Cardiac septum (tissue), 1 donor: ENCODE data around the gene CA10. TPM values are rescaled to one million over a fixed set of nuclear protein-coding genes. Genes with fewer than 3 reads are reported as not detected.

Experiments
- DNase-seq: peaks from one replicate; pipeline ENCODE4 v3.0.0-alpha.2; 2020; ENCODE audit warnings: low spot score
- intact Hi-C: fragments of 100-400 bp; cut with DNase I; formaldehyde crosslinking; loops from one replicate; pipeline ENCODE4 v1.14.0; 2022
- total RNA-seq: library from RNA; stranded (reverse); fragmentation: NEBNext Ultra II Directional; extraction: Animal tissue kit (Norgen Biotek cat#: 25700); gene quantifications from one replicate; pipeline ENCODE4 v1.2.1, GENCODE V29; 2021
- donor health status: DM: no; HTN: no; CAD: no.

The CA10 gene
- total RNA-seq, 1 donor from 2014 or later: not detected

DNA sequence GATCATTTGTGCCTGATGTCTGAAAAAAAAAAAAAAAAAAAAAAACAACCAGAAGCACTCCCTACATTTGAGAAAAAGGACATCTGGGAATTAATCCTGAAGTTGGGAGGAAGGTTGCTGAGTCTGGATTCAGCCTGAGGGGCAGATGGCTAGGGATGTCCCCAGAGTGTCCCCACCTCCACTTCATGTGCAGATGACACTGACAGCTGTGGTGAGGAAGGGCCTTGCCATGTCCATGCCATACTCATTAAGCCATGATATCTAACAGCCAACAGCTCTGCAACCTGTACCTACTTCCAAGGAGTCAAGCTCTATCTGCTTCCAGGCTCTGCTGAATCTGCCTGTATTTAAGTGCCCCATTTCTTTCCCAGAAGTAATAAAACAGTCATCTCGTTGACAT, 356.0 kb downstream of the CA10 start:
- intact Hi-C loops: no loop called here
- DNase-seq: no peak

DNA sequence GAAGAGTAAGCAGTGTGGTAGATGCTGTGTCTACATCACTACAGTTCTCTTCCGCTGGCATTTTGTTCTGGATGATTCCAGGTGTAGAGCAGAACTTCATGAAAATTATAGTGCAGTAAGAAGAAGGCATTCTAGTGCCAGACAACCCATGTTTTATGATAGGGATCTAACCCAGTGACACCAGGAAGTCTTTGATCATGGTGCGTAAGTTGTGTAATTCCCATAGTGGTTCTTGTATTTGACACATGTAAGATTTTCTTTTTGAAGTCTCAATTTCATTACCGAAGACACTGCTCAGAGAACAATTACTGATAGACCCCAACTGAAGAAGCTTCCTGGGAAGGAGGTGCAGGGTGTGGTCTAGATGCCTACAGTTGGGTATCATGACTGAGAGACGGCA, 356.9 kb downstream of the CA10 start:
- intact Hi-C loops: no loop called here
- DNase-seq: no peak

- intact Hi-C loops: no loop called here
- DNase-seq: no peak
Measured at GRCh38 chr17:51799981-51800380, 358.5 kb downstream of the CA10 start.

GRCh38 chr17:51799240-51799639, 359.3 kb downstream of the CA10 start:
- intact Hi-C loops: no loop called here
- no peak for DNase-seq

DNA sequence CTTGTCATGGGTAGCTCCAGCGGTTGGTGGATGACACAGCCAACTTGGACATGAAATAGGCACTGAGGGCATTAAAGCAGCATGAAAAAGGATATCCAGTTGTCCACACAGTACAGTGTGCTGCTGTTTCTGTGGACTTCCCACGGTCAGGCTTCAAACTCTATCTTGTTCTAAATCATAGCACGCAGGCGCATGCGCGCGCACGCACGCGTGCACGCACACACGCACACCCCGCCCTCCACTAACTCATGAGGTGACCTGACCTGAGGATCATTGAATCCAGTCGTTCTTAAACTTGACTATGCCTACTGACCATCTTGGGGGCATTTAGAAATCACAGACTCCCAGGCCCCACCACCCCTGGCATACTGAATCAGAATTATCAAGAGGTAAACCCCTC, 361.4 kb downstream of the CA10 start:
- intact Hi-C loops: no loop called here
- DNase-seq: no peak

- DNase-seq: no peak
- intact Hi-C loops: no loop called here
Measured at GRCh38 chr17:51796026-51796425, 362.5 kb downstream of the CA10 start.

DNA sequence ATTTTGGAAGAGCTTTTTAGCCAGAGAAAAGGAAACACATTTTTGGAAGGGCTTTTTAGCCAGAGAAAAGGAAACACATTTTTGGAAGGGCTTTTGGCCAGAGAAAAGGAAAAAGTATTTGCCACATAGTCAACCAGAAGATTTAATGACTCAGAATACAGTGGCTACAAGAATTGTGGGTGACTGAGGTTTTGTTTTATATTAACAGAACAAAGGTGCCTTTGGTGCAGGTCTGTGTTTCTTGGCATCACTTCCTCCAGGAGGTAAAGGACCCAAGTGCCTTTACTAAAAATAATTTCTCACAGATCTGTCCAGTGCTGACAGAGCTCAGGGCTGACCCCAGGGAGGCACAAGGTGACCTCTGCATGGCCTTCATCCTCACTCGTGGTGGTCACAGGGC, 363.1 kb downstream of the CA10 start:
- no peak for DNase-seq
- intact Hi-C loops: no loop called here

DNA sequence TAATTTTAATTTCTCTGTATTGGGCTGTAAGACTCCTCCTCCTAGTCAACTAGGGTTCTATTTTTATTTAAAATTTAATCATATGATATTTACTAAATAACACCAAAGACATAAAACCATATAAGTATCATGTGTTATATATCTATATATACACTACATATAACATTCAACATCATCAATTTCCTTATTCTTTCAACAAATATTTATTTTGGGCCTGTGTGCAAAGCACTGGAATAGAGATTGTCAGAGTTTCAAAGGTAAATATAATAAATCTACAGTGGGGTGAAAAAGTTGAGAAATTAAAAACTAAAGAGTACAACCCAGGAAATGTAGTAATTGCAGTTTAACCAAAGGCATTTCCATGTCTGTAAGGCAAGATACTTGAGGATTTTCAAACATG, 364.0 kb downstream of the CA10 start:
- intact Hi-C loops: no loop called here
- DNase-seq: no peak

DNA sequence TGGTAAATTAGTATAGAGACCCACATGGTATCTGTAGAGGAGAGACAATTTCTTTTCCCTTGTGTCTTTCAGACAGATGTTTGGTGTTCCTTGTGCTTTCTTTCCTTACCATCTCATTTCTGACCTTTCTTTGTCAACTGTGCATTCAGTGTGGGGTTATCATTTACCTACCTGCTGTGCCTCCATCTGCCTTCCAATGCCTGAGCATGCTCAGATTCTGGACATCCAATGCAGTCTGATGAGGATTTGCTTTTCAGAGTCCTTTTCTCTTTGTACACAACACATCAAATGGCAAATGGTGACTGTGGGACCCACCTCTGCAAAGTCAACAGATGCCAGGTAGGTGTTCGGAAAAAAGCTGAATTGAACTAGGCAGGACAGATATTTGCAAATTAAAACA, 364.8 kb downstream of the CA10 start:
- intact Hi-C loops: no loop called here

DNA sequence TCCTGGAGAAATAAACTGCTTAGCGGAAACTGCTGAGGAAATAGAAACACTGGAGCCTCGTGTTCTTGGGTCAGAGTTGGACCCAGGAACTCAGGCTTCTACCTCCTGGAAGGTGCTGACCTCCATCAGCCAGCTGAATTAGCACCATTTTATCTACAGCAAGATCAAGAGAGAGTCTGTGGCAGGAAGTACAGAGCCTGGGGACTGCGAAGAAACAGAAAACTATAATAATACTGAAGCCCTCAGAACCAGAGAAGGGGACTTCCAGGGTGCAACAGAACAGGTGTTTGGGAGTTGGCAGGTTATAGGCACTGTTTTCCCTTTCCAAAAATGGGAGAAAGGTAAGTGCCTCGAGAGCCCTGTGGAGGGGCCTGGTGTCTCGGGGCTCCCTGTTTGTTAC, 379.7 kb downstream of the CA10 start:
- intact Hi-C loops: no loop called here
- DNase-seq: no peak

More for the DNA sequence above, 364.8 kb downstream of the CA10 start:
- no peak for DNase-seq

- no peak for DNase-seq
- intact Hi-C loops: no loop called here
Measured at GRCh38 chr17:51770027-51770759, 388.3 kb downstream of the CA10 start.

DNA sequence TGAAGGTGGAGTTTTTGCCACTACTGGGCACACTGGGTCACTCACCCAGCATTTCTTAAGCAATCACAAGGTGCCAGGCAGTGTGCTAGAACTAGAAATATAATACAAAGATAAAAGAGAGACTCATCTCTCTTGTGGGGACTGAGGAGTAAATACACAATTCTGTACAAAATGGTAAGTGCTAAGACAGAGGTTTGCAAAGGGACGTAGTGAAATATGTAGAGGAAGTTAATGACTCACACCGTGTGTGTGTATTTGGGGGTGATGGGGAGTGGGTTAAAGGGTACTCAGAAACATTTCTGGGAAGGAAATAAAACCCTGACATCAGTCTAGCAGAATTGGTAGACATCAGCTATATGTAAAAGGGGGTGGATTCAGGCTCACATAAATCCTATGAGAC, 389.3 kb downstream of the CA10 start:
- intact Hi-C loops: no loop called here
- DNase-seq: no peak

DNA sequence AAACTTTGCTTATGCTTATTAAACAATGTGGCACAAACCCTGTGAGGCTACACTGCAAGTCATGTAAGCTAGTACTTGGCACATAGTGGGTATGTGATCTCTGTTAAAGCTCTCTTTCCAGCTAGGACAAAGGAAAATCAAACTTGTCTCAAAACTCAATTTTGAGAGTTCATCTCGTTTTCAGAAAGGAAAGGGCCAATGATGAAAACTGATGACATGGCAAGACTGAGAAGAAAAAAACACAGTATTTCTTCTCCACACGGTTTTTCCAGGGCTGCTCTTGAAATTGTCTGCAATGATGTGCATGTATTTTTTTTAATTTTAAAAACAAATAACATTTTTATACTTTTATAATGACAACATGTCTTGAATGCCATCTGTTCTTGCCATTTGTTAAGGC, 389.8 kb downstream of the CA10 start:
- DNase-seq: no peak
- intact Hi-C loops: no loop called here

DNA sequence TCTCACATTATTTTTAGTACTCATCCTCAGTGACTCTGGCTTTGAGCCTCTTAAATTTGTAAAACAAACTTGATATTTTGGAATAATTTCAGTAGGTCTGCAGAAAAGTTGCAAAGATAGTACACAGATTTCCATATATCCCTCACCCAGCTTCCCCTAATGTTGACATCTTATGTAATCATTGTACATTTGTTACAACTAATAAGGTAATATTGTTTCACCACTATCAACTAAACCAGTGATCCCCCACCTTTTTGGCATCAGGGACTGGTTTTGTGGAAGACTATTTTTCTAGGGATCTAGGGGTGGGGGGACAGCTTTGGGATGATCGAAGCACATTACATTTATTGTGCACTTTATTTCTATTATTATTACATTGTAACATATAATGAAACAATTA, 391.2 kb downstream of the CA10 start:
- intact Hi-C loops: no loop called here
- no peak for DNase-seq

DNA sequence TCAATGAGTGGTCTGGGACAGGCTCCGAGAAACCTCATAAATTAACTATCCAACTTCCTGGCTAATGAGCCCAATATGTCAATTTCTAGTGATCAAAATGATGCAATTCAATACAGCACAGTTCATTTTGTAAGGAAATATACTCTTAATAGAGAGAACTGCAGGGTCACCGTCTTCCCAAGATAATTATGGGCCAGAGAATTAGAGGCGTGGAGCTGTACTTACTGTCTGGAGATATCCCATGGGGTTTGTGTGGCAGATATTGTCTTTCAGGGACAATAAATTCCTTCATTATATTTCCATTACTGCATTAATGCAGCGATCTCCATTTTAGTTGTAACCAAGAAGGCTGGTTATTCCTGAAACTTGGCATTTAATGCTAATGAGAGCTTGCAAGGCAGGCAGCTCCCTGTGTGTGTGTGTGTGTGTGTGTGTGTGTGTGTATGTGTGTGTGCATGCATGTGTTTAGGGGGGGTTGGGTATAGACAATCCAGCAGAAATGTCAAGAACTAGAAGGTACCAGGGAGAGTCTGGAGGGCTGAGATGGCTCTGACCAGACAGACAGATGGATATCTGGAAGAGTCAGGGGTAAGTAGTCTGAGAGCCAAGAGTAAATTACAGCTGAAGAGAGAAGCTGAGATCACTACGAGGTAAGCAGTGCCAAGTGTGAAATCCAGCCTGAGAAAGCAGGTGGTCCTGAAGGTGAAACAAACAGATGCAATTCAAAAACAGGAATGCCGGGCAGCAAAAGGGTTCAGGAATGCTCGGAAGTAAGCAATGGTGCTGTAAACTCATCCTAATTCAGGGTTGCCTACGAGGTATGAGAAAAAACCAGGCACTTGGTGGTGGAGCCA, 393.0 kb downstream of the CA10 start:
- intact Hi-C loops: no loop called here
- DNase-seq: no peak

- intact Hi-C loops: no loop called here
- no peak for DNase-seq
Measured at GRCh38 chr17:51764387-51764971, 394.0 kb downstream of the CA10 start.

DNA sequence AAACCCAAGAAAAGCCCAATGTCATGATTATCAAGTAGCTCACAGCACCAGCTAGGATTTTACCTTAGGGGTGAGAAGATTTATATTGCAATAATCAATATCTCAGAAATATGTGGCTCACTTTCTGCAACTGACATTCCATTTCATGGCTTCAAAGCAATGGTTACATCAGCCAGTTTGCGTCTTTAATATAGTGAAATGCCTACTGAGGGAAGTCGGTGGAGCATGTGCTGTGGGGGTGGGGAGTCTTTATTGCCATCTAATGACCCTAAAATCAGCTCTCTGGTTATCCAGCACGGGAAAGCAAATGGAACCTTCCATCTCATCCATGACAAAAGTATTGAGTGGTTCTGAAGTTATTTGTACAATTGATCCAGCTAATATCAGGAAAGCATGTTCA, 395.5 kb downstream of the CA10 start:
- intact Hi-C loops: no loop called here
- DNase-seq: no peak

- no peak for DNase-seq
- intact Hi-C loops: no loop called here
Measured at GRCh38 chr17:51761105-51761504, 397.4 kb downstream of the CA10 start.

DNA sequence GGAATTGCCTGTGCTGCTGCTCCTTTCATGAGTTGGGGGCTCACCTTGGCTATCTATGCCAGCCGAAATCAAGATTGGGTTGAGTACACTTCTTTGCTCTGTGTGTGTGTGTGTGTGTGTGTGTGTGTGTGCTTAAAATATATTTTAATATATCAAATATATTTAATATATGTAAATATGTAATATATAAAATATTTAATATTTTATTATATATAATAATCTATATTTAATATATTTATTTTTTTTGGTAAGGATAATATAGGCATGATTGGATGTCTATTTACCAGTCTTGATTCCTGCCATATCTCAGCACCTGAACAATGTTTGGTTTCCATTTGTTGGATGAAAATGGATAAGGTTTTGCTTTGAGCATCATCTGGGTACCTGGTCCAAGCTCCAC, 399.3 kb downstream of the CA10 start:
- DNase-seq: no peak
- intact Hi-C loops: no loop called here

GRCh38 chr17:51751072-51751471, 407.4 kb downstream of the CA10 start:
- DNase-seq: no peak
- intact Hi-C loops: no loop called here
